Smooth muscle cell (in vitro differentiated cells): ENCODE measurements around the gene TPSG1. TPM values are rescaled to one million over a fixed set of nuclear protein-coding genes. Genes with fewer than 3 reads are reported as not detected.

Experiments used
- DNase-seq: peaks from one replicate; lab custom pipeline; 2025; ENCODE audit not compliant: unreplicated experiment; lab: John Stamatoyannopoulos, UW
- H2AFZ ChIP-seq: fragments of 200-600 bp; sonication (generic); 2 replicates; pipeline ENCODE4 v1.6.0; 2016; ENCODE audit warnings: antibody characterized with exemption, low read depth, mild to moderate bottlenecking
- H3F3A ChIP-seq: fragments of 200-600 bp; sonication (generic); 2 replicates; pipeline ENCODE4 v1.6.0; 2017; ENCODE audit warnings: antibody characterized with exemption, low read depth
- H3K27ac ChIP-seq: fragments of 200-600 bp; sonication (generic); 2 replicates; pipeline ENCODE4 v1.5.1; 2016; ENCODE audit warnings: low read depth, mild to moderate bottlenecking
- H3K27me3 ChIP-seq: fragments of 200-600 bp; sonication (generic); 2 replicates; pipeline ENCODE4 v1.6.1; 2016; ENCODE audit warnings: low read depth, mild to moderate bottlenecking
- H3K36me3 ChIP-seq: fragments of 200-600 bp; sonication (generic); 2 replicates; pipeline ENCODE4 v1.5.1; 2016; ENCODE audit warnings: low read depth
- H3K4me1 ChIP-seq: fragments of 200-600 bp; sonication (generic); 2 replicates; pipeline ENCODE4 v1.5.1; 2016; ENCODE audit warnings: low read depth
- H3K4me2 ChIP-seq: fragments of 200-600 bp; sonication (generic); 2 replicates; pipeline ENCODE4 v1.6.0; 2016; ENCODE audit warnings: mild to moderate bottlenecking
- H3K4me3 ChIP-seq: fragments of 200-600 bp; sonication (generic); 2 replicates; pipeline ENCODE4 v1.5.1; 2016; ENCODE audit warnings: mild to moderate bottlenecking
- H3K79me2 ChIP-seq: fragments of 200-600 bp; sonication (generic); 2 replicates; pipeline ENCODE4 v1.6.0; 2016; ENCODE audit warnings: low read depth, mild to moderate bottlenecking
- H3K9ac ChIP-seq: fragments of 200-600 bp; sonication (generic); 2 replicates; pipeline ENCODE4 v1.6.0; 2016; ENCODE audit warnings: low read depth
- H3K9me3 ChIP-seq: fragments of 200-600 bp; sonication (generic); replicated peaks from 2 replicates; pipeline ENCODE4 v1.5.1; 2016; ENCODE audit warnings: low read depth
- H4K20me1 ChIP-seq: fragments of 200-600 bp; sonication (generic); 2 replicates; pipeline ENCODE4 v1.6.0; 2016; ENCODE audit warnings: low read depth
- WGBS: methylation state at CpG from one replicate; pipeline ENCODE4 v1.1.7; 2016; ENCODE audit warnings: low lambda C conversion rate; 5-methylcytosine and 5-hydroxymethylcytosine counted together
- polyA plus RNA-seq: library from polyadenylated mRNA; unstranded; fragments of >200 nt; fragmentation: Nextera tagmentation; extraction: Ambion mirVana; gene quantifications from 2 replicates; pipeline ENCODE4 v1.2.1, GENCODE V29; 2016
- total RNA-seq: library from RNA; depleted of rRNA; stranded (reverse); fragments of >200 nt; gene quantifications from 2 replicates; pipeline ENCODE4 v1.2.3, GENCODE V29; 2014
- TF ChIP-seq, protein P1 (sequence below): fragments of 200-600 bp; sonication (generic); IDR thresholded peaks from 2 replicates; pipeline ENCODE4 v1.5.1; 2017; ENCODE audit warnings: borderline replicate concordance, mild to moderate bottlenecking, antibody characterized with exemption; ENCODE audit not compliant: insufficient read depth, poor library complexity, severe bottlenecking

The TPSG1 gene
- total and polyA plus RNA-seq, 2 experiments from 2014 or later: not detected

- Histone ChIP-seq H4K20me1 (peaks cover 12% of the 10 kb centered on the region), H3K4me1 (no peaks in the 10 kb centered on the region), H3F3A (no peaks in the 10 kb centered on the region), H3K9ac (no peak overlapping the region), H2AFZ (no peak overlapping the region), H3K4me3 (no peak overlapping the region), H3K9me3 (no peaks in the 10 kb centered on the region), H3K36me3 (no peaks in the 10 kb centered on the region), H3K79me2 (no peaks in the 10 kb centered on the region), H3K27ac (no peak overlapping the region), H3K27me3 (no peaks in the 10 kb centered on the region), H3K4me2 (no peak overlapping the region)
- TF ChIP-seq, protein P1, sequence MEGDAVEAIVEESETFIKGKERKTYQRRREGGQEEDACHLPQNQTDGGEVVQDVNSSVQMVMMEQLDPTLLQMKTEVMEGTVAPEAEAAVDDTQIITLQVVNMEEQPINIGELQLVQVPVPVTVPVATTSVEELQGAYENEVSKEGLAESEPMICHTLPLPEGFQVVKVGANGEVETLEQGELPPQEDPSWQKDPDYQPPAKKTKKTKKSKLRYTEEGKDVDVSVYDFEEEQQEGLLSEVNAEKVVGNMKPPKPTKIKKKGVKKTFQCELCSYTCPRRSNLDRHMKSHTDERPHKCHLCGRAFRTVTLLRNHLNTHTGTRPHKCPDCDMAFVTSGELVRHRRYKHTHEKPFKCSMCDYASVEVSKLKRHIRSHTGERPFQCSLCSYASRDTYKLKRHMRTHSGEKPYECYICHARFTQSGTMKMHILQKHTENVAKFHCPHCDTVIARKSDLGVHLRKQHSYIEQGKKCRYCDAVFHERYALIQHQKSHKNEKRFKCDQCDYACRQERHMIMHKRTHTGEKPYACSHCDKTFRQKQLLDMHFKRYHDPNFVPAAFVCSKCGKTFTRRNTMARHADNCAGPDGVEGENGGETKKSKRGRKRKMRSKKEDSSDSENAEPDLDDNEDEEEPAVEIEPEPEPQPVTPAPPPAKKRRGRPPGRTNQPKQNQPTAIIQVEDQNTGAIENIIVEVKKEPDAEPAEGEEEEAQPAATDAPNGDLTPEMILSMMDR: no peak
- WGBS: 97% methylated on average over 18 of the region's 18 CpGs
- no peak for DNase-seq
Measured at GRCh38 chr16:1184980-1185379, 40.1 kb downstream of the TPSG1 start.

- Histone ChIP-seq H4K20me1 (peaks cover 12% of the 10 kb centered on the region), H3K4me3 (no peak overlapping the region), H3K9ac (no peak overlapping the region), H2AFZ (no peak overlapping the region), H3K79me2 (no peaks in the 10 kb centered on the region), H3K36me3 (no peaks in the 10 kb centered on the region), H3K4me1 (no peaks in the 10 kb centered on the region), H3F3A (no peaks in the 10 kb centered on the region), H3K27me3 (no peaks in the 10 kb centered on the region), H3K4me2 (no peak overlapping the region), H3K27ac (no peak overlapping the region), H3K9me3 (no peaks in the 10 kb centered on the region)
- no peak for DNase-seq
- WGBS: 89% methylated on average over 26 of the region's 26 CpGs
- TF ChIP-seq, protein P1: no peak
Measured at GRCh38 chr16:1184156-1184868, 40.8 kb downstream of the TPSG1 start.

GRCh38 chr16:1182950-1183907 lies 41.8 kb downstream of the TPSG1 start:
- Histone ChIP-seq H3K4me1 (no peaks in the 10 kb centered on the region), H3K4me3 (no peak overlapping the region), H3K36me3 (no peaks in the 10 kb centered on the region), H3K4me2 (peak overlapping the region; percentile 68), H3K9me3 (no peaks in the 10 kb centered on the region), H3K27me3 (no peaks in the 10 kb centered on the region), H3K79me2 (no peaks in the 10 kb centered on the region), H3F3A (no peaks in the 10 kb centered on the region), H4K20me1 (peaks cover 3% of the 10 kb centered on the region), H3K27ac (no peak overlapping the region), H2AFZ (no peak overlapping the region), H3K9ac (no peak overlapping the region)
- peak; percentile 12 for DNase-seq
- TF ChIP-seq, protein P1: no peak
- 74% methylated on average over 39 of the region's 45 CpGs for WGBS
